IMR-90 (cell line): ENCODE measurements around the gene RESF1. TPM values are rescaled to one million over a fixed set of nuclear protein-coding genes. Genes with fewer than 3 reads are reported as not detected.

ENCODE experiments used
- ATAC-seq: fragments of 200-7000 bp; cut with Tn5 transposase; 2 replicates; pipeline ENCODE4 v1.9.1; 2020; ENCODE audit warnings: low read depth, mild to moderate bottlenecking, moderate library complexity
- BruUV-seq: library from RNA; stranded (reverse); fragments of 400-500 nt; replicated peaks from 2 replicates; lab custom pipeline; 2021; lab: Mats Ljungman, UMichigan
- CTCF ChIA-PET: fragments of 300-600 bp; formaldehyde crosslinking; extraction: SDS; loops from one replicate; lab custom pipeline; 2021; ENCODE audit warnings: antibody characterized with exemption; lab: Yijun Ruan, JAX
- POLR2A ChIA-PET: fragments of 300-600 bp; sonication (Branson Sonifier 250); formaldehyde crosslinking; loops from one replicate; lab custom pipeline; 2022; ENCODE audit warnings: antibody characterized with exemption; ENCODE audit not compliant: unreplicated experiment; lab: Charles Lee
- DNase-seq: peaks from one replicate; pipeline ENCODE4 v3.0.0; 2013
- H2AFZ ChIP-seq: replicated peaks from 2 replicates; pipeline ENCODE3; 2013; ENCODE audit warnings: low read length, mild to moderate bottlenecking; ENCODE audit not compliant: poor library complexity
- H2AK5ac ChIP-seq: 2 replicates; pipeline ENCODE4 v1.6.1; 2013; ENCODE audit warnings: low read depth, low read length, inconsistent platforms
- H2AK9ac ChIP-seq: replicated peaks from 2 replicates; pipeline ENCODE3; 2013; ENCODE audit warnings: mild to moderate bottlenecking, low read depth, low read length, moderate library complexity; ENCODE audit not compliant: poor library complexity
- H2BK120ac ChIP-seq: 2 replicates; pipeline ENCODE4 v1.6.1; 2013; ENCODE audit warnings: low read depth, low read length, inconsistent platforms
- H2BK15ac ChIP-seq: 3 replicates; pipeline ENCODE4 v1.6.1; 2013; ENCODE audit warnings: low read depth, low read length, inconsistent platforms
- H2BK20ac ChIP-seq: 2 replicates; pipeline ENCODE4 v1.6.1; 2013; ENCODE audit warnings: low read depth, mild to moderate bottlenecking, inconsistent platforms, low read length, moderate library complexity
- H2BK5ac ChIP-seq: 2 replicates; pipeline ENCODE4 v1.6.1; 2013; ENCODE audit warnings: mild to moderate bottlenecking, low read depth, low read length, inconsistent platforms; ENCODE audit not compliant: poor library complexity, severe bottlenecking
- H3K14ac ChIP-seq: replicated peaks from 2 replicates; pipeline ENCODE4 v1.6.1; 2013; ENCODE audit warnings: low read depth, low read length, inconsistent platforms
- H3K18ac ChIP-seq: 2 replicates; pipeline ENCODE4 v1.6.1; 2013; ENCODE audit warnings: low read depth, low read length, control low read depth
- H3K23ac ChIP-seq: 2 replicates; pipeline ENCODE4 v1.6.1; 2013; ENCODE audit warnings: low read depth, low read length, inconsistent platforms
- H3K27ac ChIP-seq: 2 replicates; pipeline ENCODE4 v1.5.1; 2013; ENCODE audit warnings: mild to moderate bottlenecking, control low read depth, low read length; ENCODE audit not compliant: insufficient read depth
- H3K27me3 ChIP-seq: 2 replicates; pipeline ENCODE4 v1.6.1; 2013; ENCODE audit warnings: low read length; ENCODE audit not compliant: control insufficient read depth, insufficient read depth
- H3K36me3 ChIP-seq: 2 replicates; pipeline ENCODE4 v1.6.1; 2013; ENCODE audit warnings: low read length, mixed read lengths; ENCODE audit not compliant: control insufficient read depth, insufficient read depth
- H3K4ac ChIP-seq: 2 replicates; pipeline ENCODE4 v1.6.1; 2013; ENCODE audit warnings: low read depth, low read length, inconsistent platforms
- H3K4me1 ChIP-seq: 2 replicates; pipeline ENCODE4 v1.6.1; 2013; ENCODE audit warnings: low read length, mixed read lengths; ENCODE audit not compliant: control insufficient read depth, insufficient read depth
- H3K4me2 ChIP-seq: 2 replicates; pipeline ENCODE4 v1.6.1; 2013; ENCODE audit warnings: low read depth, mild to moderate bottlenecking, control low read depth, low read length, moderate library complexity
- H3K4me3 ChIP-seq: 2 replicates; pipeline ENCODE4 v1.5.1; 2013; ENCODE audit warnings: low read depth, mild to moderate bottlenecking, control low read depth, low read length, moderate library complexity; ENCODE audit not compliant: insufficient read depth
- H3K56ac ChIP-seq: 2 replicates; pipeline ENCODE4 v1.6.1; 2013; ENCODE audit warnings: low read length, inconsistent platforms; ENCODE audit not compliant: insufficient read depth; ENCODE audit errors: extremely low read depth
- H3K79me1 ChIP-seq, 2 experiments: 2 replicates each; pipeline ENCODE4 v1.6.1; 2013; ENCODE audit warnings: low read length in 2 of 2, inconsistent platforms in 1 of 2, low read depth in 1 of 2
- H3K9ac ChIP-seq: 2 replicates; pipeline ENCODE4 v1.6.1; 2013; ENCODE audit warnings: low read depth, low read length, control low read depth
- H3K9me1 ChIP-seq: 2 replicates; pipeline ENCODE4 v1.6.1; 2013; ENCODE audit warnings: low read length, inconsistent platforms; ENCODE audit not compliant: insufficient read depth
- H3K9me3 ChIP-seq: 2 replicates; pipeline ENCODE4 v1.6.1; 2013; ENCODE audit warnings: low read length; ENCODE audit not compliant: control insufficient read depth, insufficient read depth
- H4K20me1 ChIP-seq: 2 replicates; pipeline ENCODE4 v1.6.1; 2013; ENCODE audit warnings: low read length, inconsistent platforms; ENCODE audit not compliant: insufficient read depth
- H4K5ac ChIP-seq: 2 replicates; pipeline ENCODE4 v1.6.1; 2013; ENCODE audit warnings: mild to moderate bottlenecking, low read depth, low read length, control low read depth
- H4K8ac ChIP-seq, 2 experiments: 2 replicates each; pipeline ENCODE4 v1.6.1; 2013; ENCODE audit warnings: low read depth in 2 of 2, low read length in 2 of 2, control low read depth in 1 of 2, inconsistent platforms in 1 of 2
- H4K91ac ChIP-seq: 2 replicates; pipeline ENCODE4 v1.6.1; 2013; ENCODE audit warnings: low read depth, low read length, inconsistent platforms; ENCODE audit not compliant: insufficient read depth
- BHLHE40 ChIP-seq: fragments of 150-350 bp; IDR thresholded peaks from 2 replicates; pipeline ENCODE4 v1.6.1; 2016; ENCODE audit warnings: mild to moderate bottlenecking, low read depth, low read length
- CEBPB ChIP-seq: IDR thresholded peaks from 2 replicates; pipeline ENCODE4 v1.6.1; 2012; ENCODE audit warnings: low read depth, low read length, improper control_type of control experiment
- CTCF ChIP-seq: conservative IDR thresholded peaks from 2 replicates; pipeline ENCODE4 v1.5.1; 2012; ENCODE audit warnings: mild to moderate bottlenecking, low read depth, low read length, improper control_type of control experiment
- ELK1 ChIP-seq: fragments of 150-350 bp; IDR thresholded peaks from 2 replicates; pipeline ENCODE4 v1.6.1; 2016; ENCODE audit warnings: low read depth, mild to moderate bottlenecking, low read length, moderate library complexity, borderline replicate concordance
- FOS ChIP-seq: fragments of 150-350 bp; IDR thresholded peaks from 2 replicates; pipeline ENCODE4 v1.6.1; 2016; ENCODE audit warnings: low read depth, low read length
- MAFK ChIP-seq: IDR thresholded peaks from 2 replicates; pipeline ENCODE4 v1.6.1; 2012; ENCODE audit warnings: low read depth, low read length, improper control_type of control experiment
- NFE2L2 ChIP-seq: fragments of 150-350 bp; IDR thresholded peaks from 2 replicates; pipeline ENCODE4 v1.6.1; 2016; ENCODE audit warnings: low read depth, mild to moderate bottlenecking, low read length
- POLR2A ChIP-seq: IDR thresholded peaks from 2 replicates; pipeline ENCODE4 v1.6.1; 2012; ENCODE audit warnings: mild to moderate bottlenecking, low read depth, low read length
- RAD21 ChIP-seq: IDR thresholded peaks from 2 replicates; pipeline ENCODE4 v1.6.1; 2012; ENCODE audit warnings: low read length, improper control_type of control experiment
- RCOR1 ChIP-seq: IDR thresholded peaks from 2 replicates; pipeline ENCODE4 v1.6.1; 2012; ENCODE audit warnings: mild to moderate bottlenecking, low read length, improper control_type of control experiment; ENCODE audit not compliant: insufficient replicate concordance
- RFX5 ChIP-seq: IDR thresholded peaks from 2 replicates; pipeline ENCODE4 v1.8.0; 2012; ENCODE audit warnings: low read depth, mild to moderate bottlenecking, low read length, moderate library complexity
- SMC3 ChIP-seq: fragments of 150-350 bp; IDR thresholded peaks from 2 replicates; pipeline ENCODE4 v1.6.1; 2016; ENCODE audit warnings: low read depth, mild to moderate bottlenecking, antibody characterized with exemption, low read length, moderate library complexity
- USF2 ChIP-seq: fragments of 150-350 bp; IDR thresholded peaks from 2 replicates; pipeline ENCODE4 v1.6.1; 2017; ENCODE audit warnings: mild to moderate bottlenecking, antibody characterized with exemption, low read length, low read depth
- WGBS, 2 experiments: methylation state at CpG; one replicate each; pipeline versions ENCODE4 v1.1.5 to v1.1.7; 2013; ENCODE audit warnings: missing lambda C conversion rate in 2 of 2; ENCODE audit not compliant: insufficient read length in 1 of 2; ENCODE audit errors: extremely low coverage in 2 of 2; 5-methylcytosine and 5-hydroxymethylcytosine counted together
- dilution Hi-C: fragments of 300-500 bp; cut with HindIII; formaldehyde crosslinking; loops from one replicate; pipeline ENCODE4 v1.14.3; 2018; ENCODE audit warnings: low sequenced_read_pairs; ENCODE audit not compliant: unreplicated experiment
- in situ Hi-C: fragments of 300-500 bp; cut with MboI; formaldehyde crosslinking; loops from 3 replicates; pipeline ENCODE4 v1.14.3; 2019; ENCODE audit warnings: low sequenced_read_pairs, inconsistent platforms, mixed read lengths
- intact Hi-C: fragments of 100-400 bp; cut with micrococcal nuclease; formaldehyde crosslinking; loops from 2 replicates; pipeline ENCODE4 v1.10.0; 2022
- polyA plus RNA-seq, 3 experiments: library from polyadenylated mRNA; depleted of rRNA; stranded (reverse); fragments of >200 nt; gene quantifications; 2 replicates each; pipeline ENCODE4 v1.2.3, GENCODE V29; 2012; ENCODE audit warnings: low replicate concordance in 1 of 3
- total RNA-seq: library from RNA; depleted of rRNA; stranded (reverse); fragments of >200 nt; gene quantifications from 2 replicates; pipeline ENCODE4 v1.2.3, GENCODE V29; 2012

Gene RESF1
- total and polyA plus RNA-seq, 2 of the 4 experiments (the other 2 are of a cell fraction) = 5.0 to 7.3 TPM

- H3K79me1 ChIP-seq = no peaks in the 10 kb centered on the region
- no peak overlapping the region for H2AFZ ChIP-seq
- H3K23ac ChIP-seq = no peak overlapping the region
- no TSS peak for BruUV-seq
- no peaks in the 10 kb centered on the region for H3K9me1 ChIP-seq
- H2BK5ac ChIP-seq = no peak overlapping the region
- no peaks in the 10 kb centered on the region for H3K36me3 ChIP-seq
- no peak overlapping the region for H3K56ac ChIP-seq
- no peak overlapping the region for H3K14ac ChIP-seq
- in situ Hi-C loops = loop anchor here (25.0 kb wide), 1 partner anchor 265 kb away; no protein-coding TSS in a partner anchor
- intact Hi-C loops = no loop called here
- ATAC-seq = no peak
- no peak overlapping the region for H2AK5ac ChIP-seq
- no peaks in the 10 kb centered on the region; the same call in 1 of the 2 replicates for H3K9me3 ChIP-seq
- H3K4me2 ChIP-seq = no peak overlapping the region
- H2BK15ac ChIP-seq = no peak overlapping the region
- H3K27me3 ChIP-seq = peaks cover 2% of the 10 kb centered on the region; the same call in 1 of the 2 replicates
- H4K8ac ChIP-seq = no peak overlapping the region
- H3K27ac ChIP-seq = no peak overlapping the region
- H2BK120ac ChIP-seq = no peak overlapping the region
- ChIA-PET POLR2A (no interaction called here), CTCF (no interaction called here)
- H2BK20ac ChIP-seq = no peak overlapping the region
- TF ChIP-seq POLR2A (no peak), BHLHE40 (no peak), CEBPB (no peak), RCOR1 (no peak), CTCF (no peak), RFX5 (no peak), RAD21 (no peak), USF2 (no peak), ELK1 (no peak), NFE2L2 (no peak), MAFK (no peak), FOS (no peak), SMC3 (no peak)
- no peak overlapping the region for H3K9ac ChIP-seq
- dilution Hi-C loops = no loop called here
- no peaks in the 10 kb centered on the region for H4K20me1 ChIP-seq
- H4K5ac ChIP-seq = no peak overlapping the region
- no peaks in the 10 kb centered on the region for H3K4me1 ChIP-seq
- no peak for DNase-seq
- WGBS, 2 experiments = no CpG with 5 or more reads among the region's 5 CpGs
- no peak overlapping the region for H4K91ac ChIP-seq
- H3K4ac ChIP-seq = no peak overlapping the region
- no peak overlapping the region for H3K18ac ChIP-seq
- no peak overlapping the region for H2AK9ac ChIP-seq
- H3K4me3 ChIP-seq = no peak overlapping the region
Measured at GRCh38 chr12:31952418-31952817, 6.8 kb upstream of the RESF1 start.
